B cell (primary cell): Measurements from ENCODE around the gene MPZL3. TPM values are rescaled to one million over a fixed set of nuclear protein-coding genes. Genes with fewer than 3 reads are reported as not detected.

Experiments used
- ATAC-seq: fragments of 200-7000 bp; cut with Tn5 transposase; one replicate; pipeline ENCODE4 v1.10.0; 2021; ENCODE audit warnings: low read depth, mild to moderate bottlenecking, moderate number of reproducible peaks, moderate library complexity
- CTCF ChIA-PET: fragments of 350-600 bp; sonication (Branson Sonifier 250); formaldehyde crosslinking; loops from one replicate; lab custom pipeline; 2021; ENCODE audit warnings: antibody characterized with exemption, inconsistent platforms; lab: Charles Lee
- POLR2A ChIA-PET: fragments of 350-600 bp; sonication (Branson Sonifier 250); formaldehyde crosslinking; loops from one replicate; lab custom pipeline; 2021; ENCODE audit warnings: antibody characterized with exemption; lab: Charles Lee
- DNase-seq: peaks from one replicate; pipeline ENCODE4 v3.0.0; 2013
- H2AFZ ChIP-seq: 2 replicates; pipeline ENCODE4 v1.6.1; 2012; ENCODE audit warnings: mild to moderate bottlenecking, low read depth, low read length; ENCODE audit not compliant: insufficient read depth, poor library complexity, severe bottlenecking
- H3K27ac ChIP-seq, 2 donors: 1 replicate in 1 of 2; 2 replicates in 1 of 2; pipeline ENCODE4 v1.5.1; 2012 to 2013; ENCODE audit warnings: low read length in 2 of 2, mild to moderate bottlenecking in 2 of 2, moderate library complexity in 1 of 2
- H3K27me3 ChIP-seq, 4 experiments: fragments of 200-600 bp in 1 of 4; sonication (generic) in 1 of 4; replicated peaks in 1 of 4; 1 replicate in 2 of 4; 2 replicates in 2 of 4; pipeline versions ENCODE4 v1.6.1 to v1.7.0; 2013 to 2016; ENCODE audit warnings: low read length in 3 of 4, mild to moderate bottlenecking in 2 of 4, mixed read lengths in 1 of 4, moderate library complexity in 1 of 4; ENCODE audit not compliant: insufficient read depth in 4 of 4, control insufficient read depth in 3 of 4; ENCODE audit errors: control extremely low read depth in 1 of 4
- H3K36me3 ChIP-seq, 2 experiments: replicated peaks in 1 of 2; 1 replicate in 1 of 2; 2 replicates in 1 of 2; pipeline versions ENCODE4 v1.6.1 to v1.7.1; 2013; ENCODE audit warnings: low read length in 1 of 2; ENCODE audit not compliant: insufficient read depth in 2 of 2, control insufficient read depth in 1 of 2; ENCODE audit errors: control extremely low read depth in 1 of 2, extremely low read depth in 1 of 2
- H3K4me1 ChIP-seq, 2 donors: fragments of 200-600 bp in 1 of 2; sonication (generic) in 1 of 2; 1 replicate in 1 of 2; 2 replicates in 1 of 2; pipeline versions ENCODE4 v1.5.1 to v1.6.1; 2013 to 2017; ENCODE audit warnings: low read length in 2 of 2; ENCODE audit not compliant: control insufficient read depth in 2 of 2, insufficient read depth in 2 of 2
- H3K4me2 ChIP-seq: replicated peaks from 2 replicates; pipeline ENCODE3; 2012; ENCODE audit warnings: mild to moderate bottlenecking, low read depth, low read length; ENCODE audit not compliant: poor library complexity, severe bottlenecking
- H3K4me3 ChIP-seq, 5 experiments: fragments of 200-600 bp in 1 of 5; sonication (generic) in 1 of 5; 1 replicate in 3 of 5; 2 replicates in 2 of 5; pipeline versions ENCODE4 v1.5.1 to v1.7.0; 2011 to 2016; ENCODE audit warnings: low read length in 4 of 5, mild to moderate bottlenecking in 4 of 5, low read depth in 2 of 5, control low read depth in 1 of 5, moderate library complexity in 1 of 5; ENCODE audit not compliant: insufficient read depth in 1 of 5; ENCODE audit errors: control extremely low read depth in 1 of 5, extremely low read depth in 1 of 5
- H3K79me2 ChIP-seq: fragments of 200-600 bp; sonication (generic); one replicate; pipeline ENCODE4 v1.6.0; 2016; ENCODE audit warnings: low read length; ENCODE audit not compliant: control insufficient read depth, insufficient read depth
- H3K9ac ChIP-seq: fragments of 200-600 bp; sonication (generic); 2 replicates; pipeline ENCODE4 v1.6.1; 2017; ENCODE audit warnings: mild to moderate bottlenecking, low read length, moderate library complexity
- H3K9me3 ChIP-seq, 3 donors: one replicate each; pipeline versions ENCODE4 v1.6.1 to v1.7.1; 2013; ENCODE audit warnings: low read length in 2 of 3; ENCODE audit not compliant: control insufficient read depth in 2 of 3, insufficient read depth in 1 of 3; ENCODE audit errors: control extremely low read depth in 1 of 3
- H4K20me1 ChIP-seq: 2 replicates; pipeline ENCODE4 v1.6.0; 2012; ENCODE audit warnings: mild to moderate bottlenecking, low read length; ENCODE audit not compliant: insufficient read depth, control insufficient read depth, poor library complexity, severe bottlenecking
- H3K27ac Mint-ChIP-seq: one replicate; pipeline ENCODE4 v1.8.0; 2021; ENCODE audit warnings: mixed read lengths
- H3K27me3 Mint-ChIP-seq: one replicate; pipeline ENCODE4 v1.8.0; 2021; ENCODE audit warnings: mixed read lengths
- H3K4me1 Mint-ChIP-seq: one replicate; pipeline ENCODE4 v1.8.0; 2021; ENCODE audit warnings: mixed read lengths
- H3K4me3 Mint-ChIP-seq: one replicate; pipeline ENCODE4 v1.8.0; 2021; ENCODE audit warnings: mixed read lengths
- H3K9me3 Mint-ChIP-seq: one replicate; pipeline ENCODE4 v1.8.0; 2022; ENCODE audit warnings: mixed read lengths; ENCODE audit not compliant: insufficient read depth
- CTCF ChIP-seq: fragments of 200-600 bp; IDR thresholded peaks from one replicate; pipeline ENCODE4 v1.8.0; 2022; ENCODE audit warnings: antibody characterized with exemption, mild to moderate bottlenecking
- EZH2 ChIP-seq: IDR thresholded peaks from 2 replicates; pipeline ENCODE4 v1.6.1; 2012; ENCODE audit warnings: borderline replicate concordance, low read depth, mild to moderate bottlenecking, moderate library complexity, low read length; ENCODE audit not compliant: insufficient read depth, poor library complexity, severe bottlenecking
- WGBS: methylation state at CpG from one replicate; pipeline ENCODE4 v1.1.5; 2013; ENCODE audit warnings: missing lambda C conversion rate; ENCODE audit not compliant: insufficient coverage; 5-methylcytosine and 5-hydroxymethylcytosine counted together
- intact Hi-C: fragments of 100-400 bp; cut with micrococcal nuclease; formaldehyde crosslinking; loops from one replicate; pipeline ENCODE4 v1.10.0; 2022
- polyA plus RNA-seq: library from polyadenylated mRNA; depleted of rRNA; stranded (reverse); fragments of >200 nt; gene quantifications from 2 replicates; pipeline ENCODE4 v1.2.3, GENCODE V29; 2012
- total RNA-seq, 2 donors: library from RNA; stranded (reverse); fragments of 120-200 nt in 1 of 2; gene quantifications; 1 replicate in 1 of 2; 2 replicates in 1 of 2; pipeline versions ENCODE4 v1.2.3 to v1.2.4, GENCODE V29; 2013 to 2022

MPZL3 gene
- total and polyA plus RNA-seq, 2 donors (not counting 1 experiment from before 2014, with no cell fraction given) = 1.4 to 4.2 TPM

- Histone ChIP-seq H3K4me3 (peak overlapping the region; percentile 96 to 100 (median 97)), H3K9ac (peak overlapping the region; percentile 87), H3K27me3 (no peaks in the 10 kb centered on the region), H4K20me1 (no peaks in the 10 kb centered on the region), H3K79me2 (peaks cover 16% of the 10 kb centered on the region), H3K4me1 (peaks cover 6 to 10% of the 10 kb centered on the region in 2 donors), H2AFZ (peak overlapping the region; percentile 89), H3K27ac (peak overlapping the region; percentile 91 to 97), H3K36me3 (no peaks in the 10 kb centered on the region), H3K4me2 (peak overlapping the region; percentile 80), H3K9me3 (peaks cover 0 to 5% (median 0%) of the 10 kb centered on the region in 3 donors)
- DNase-seq (no peak), ATAC-seq (no peak)
- H3K4me3 Mint-ChIP-seq = peak overlapping the region; percentile 98
- H3K4me1 Mint-ChIP-seq = peaks cover 13% of the 10 kb centered on the region
- no CpG with 5 or more reads among the region's 3 CpGs for WGBS
- peaks cover 20% of the 10 kb centered on the region for H3K27me3 Mint-ChIP-seq
- H3K27ac Mint-ChIP-seq = peak overlapping the region; percentile 99
- TF ChIP-seq EZH2 (no peak), CTCF (no peak)
- no peaks in the 10 kb centered on the region for H3K9me3 Mint-ChIP-seq
- POLR2A ChIA-PET = interaction anchor here (0.6 kb wide), 1 partner anchor 98 kb away, joined by 3 read pairs; no protein-coding TSS in a partner anchor
- intact Hi-C loops = loop anchor here (1.0 to 5.0 kb wide), 5 partner anchors 11 to 185 kb away; partner anchors contain the start of genes KMT2A and UBE4A
- CTCF ChIA-PET = interaction anchor here (0.6 to 1.5 kb wide), 3 partner anchors 39 to 81 kb away, joined by 3 to 16 read pairs (median 3); no protein-coding TSS in a partner anchor
Measured at GRCh38 chr11:118252688-118253087, 523 bp upstream of the MPZL3 start.

DNA sequence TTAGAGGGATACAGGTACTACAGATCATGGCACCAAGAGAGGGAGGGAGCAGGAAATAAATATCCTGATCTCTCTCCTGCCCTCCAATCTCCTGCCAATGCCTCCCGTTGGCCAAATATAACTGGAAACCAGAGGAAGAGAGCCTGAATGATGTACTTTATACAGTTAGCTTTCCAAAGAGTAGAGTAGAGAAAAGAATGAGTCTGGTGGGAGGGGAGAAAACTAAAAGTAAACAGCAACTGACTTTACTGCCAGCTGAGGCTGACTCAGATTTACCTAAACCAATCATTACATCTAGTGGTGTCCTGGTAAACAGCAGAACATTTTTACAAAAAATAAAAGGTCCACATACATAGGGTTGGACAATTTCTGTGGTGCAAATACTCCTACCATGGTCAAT is 5.1 kb downstream of the MPZL3 start:
- Mint-ChIP-seq H3K9me3 (no peaks in the 10 kb centered on the region), H3K4me3 (no peak overlapping the region), H3K27me3 (peaks cover 4% of the 10 kb centered on the region), H3K4me1 (peaks cover 24% of the 10 kb centered on the region), H3K27ac (no peak overlapping the region)
- POLR2A ChIA-PET = no interaction called here
- Histone ChIP-seq H3K27me3 (no peaks in the 10 kb centered on the region), H3K79me2 (peaks cover 25% of the 10 kb centered on the region), H3K4me2 (no peak overlapping the region), H3K27ac (no peak overlapping the region), H4K20me1 (no peaks in the 10 kb centered on the region), H3K36me3 (no peaks in the 10 kb centered on the region), H3K9ac (no peak overlapping the region), H3K4me3 (no peak overlapping the region), H3K9me3 (peaks cover 0 to 3% (median 0%) of the 10 kb centered on the region in 3 donors), H3K4me1 (peaks cover 8 to 14% of the 10 kb centered on the region in 2 donors), H2AFZ (no peak overlapping the region)
- CTCF ChIA-PET = interaction anchor here (2.0 kb wide), 1 partner anchor 49 kb away, joined by 5 read pairs; no protein-coding TSS in a partner anchor
- DNase-seq (no peak), ATAC-seq (no peak)
- TF ChIP-seq EZH2 (no peak), CTCF (no peak)
- intact Hi-C loops = no loop called here
- no CpG with 5 or more reads among the region's 1 CpG for WGBS
